Hematopoietic multipotent progenitor cell treated with erythropoietin and hydrocortisone succinate and interleukin-3 and kit ligand, for 4 days (in vitro differentiated cells): Measurements from ENCODE around the gene INHBC.
A peak's percentile ranks its signal among the peaks of the same experiment; 100 is the strongest.
"Not testable (repeated sequence)": the region's sequence is repeated elsewhere in the genome, so short reads cannot be mapped to it uniquely, and the experiment has no call there.

Source experiments
- DNase-seq: peaks from one replicate; pipeline ENCODE4 v3.0.0-alpha.2; 2015

The INHBC gene

GRCh38 chr12:57487597-57488401 lies 53.2 kb downstream of the INHBC start, which contains the start of gene MARS1:
MARS1 (plus strand) TSS chr12:57488068; CDS start chr12:57488091, 23 bp downstream.
- peak; percentile 99 for DNase-seq

- DNase-seq, result no peak
These were observed 54.0 kb downstream of the INHBC start for GRCh38 chr12:57488402-57489156.

- DNase-seq, result no peak
These were observed 54.6 kb downstream of the INHBC start for GRCh38 chr12:57489157-57489641.

DNA sequence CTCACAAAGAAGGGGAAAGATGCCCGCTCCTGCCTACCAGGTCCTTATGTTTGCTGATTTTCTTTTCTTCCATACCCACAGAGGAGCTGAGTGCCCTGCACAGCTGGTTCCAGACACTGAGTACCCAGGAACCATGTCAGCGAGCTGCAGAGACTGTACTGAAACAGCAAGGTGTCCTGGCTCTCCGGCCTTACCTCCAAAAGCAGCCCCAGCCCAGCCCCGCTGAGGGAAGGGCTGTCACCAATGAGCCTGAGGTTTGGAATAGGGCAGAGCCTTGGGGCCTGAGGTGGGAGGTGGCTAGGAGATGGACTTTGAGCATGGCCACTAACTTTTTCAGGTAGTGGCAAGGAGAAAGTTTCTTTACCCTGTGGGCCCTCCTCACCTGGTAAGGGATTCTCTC lies 55.5 kb downstream of the INHBC start:
- DNase-seq, result no peak

GRCh38 chr12:57491393-57492280 lies 57.1 kb downstream of the INHBC start:
- DNase-seq, result peak; percentile 76

- DNase-seq, result not testable (repeated sequence)
These were observed 60.6 kb downstream of the INHBC start for GRCh38 chr12:57495051-57495701.

GRCh38 chr12:57496822-57497221 lies 62.2 kb downstream of the INHBC start:
- no peak for DNase-seq

DNA sequence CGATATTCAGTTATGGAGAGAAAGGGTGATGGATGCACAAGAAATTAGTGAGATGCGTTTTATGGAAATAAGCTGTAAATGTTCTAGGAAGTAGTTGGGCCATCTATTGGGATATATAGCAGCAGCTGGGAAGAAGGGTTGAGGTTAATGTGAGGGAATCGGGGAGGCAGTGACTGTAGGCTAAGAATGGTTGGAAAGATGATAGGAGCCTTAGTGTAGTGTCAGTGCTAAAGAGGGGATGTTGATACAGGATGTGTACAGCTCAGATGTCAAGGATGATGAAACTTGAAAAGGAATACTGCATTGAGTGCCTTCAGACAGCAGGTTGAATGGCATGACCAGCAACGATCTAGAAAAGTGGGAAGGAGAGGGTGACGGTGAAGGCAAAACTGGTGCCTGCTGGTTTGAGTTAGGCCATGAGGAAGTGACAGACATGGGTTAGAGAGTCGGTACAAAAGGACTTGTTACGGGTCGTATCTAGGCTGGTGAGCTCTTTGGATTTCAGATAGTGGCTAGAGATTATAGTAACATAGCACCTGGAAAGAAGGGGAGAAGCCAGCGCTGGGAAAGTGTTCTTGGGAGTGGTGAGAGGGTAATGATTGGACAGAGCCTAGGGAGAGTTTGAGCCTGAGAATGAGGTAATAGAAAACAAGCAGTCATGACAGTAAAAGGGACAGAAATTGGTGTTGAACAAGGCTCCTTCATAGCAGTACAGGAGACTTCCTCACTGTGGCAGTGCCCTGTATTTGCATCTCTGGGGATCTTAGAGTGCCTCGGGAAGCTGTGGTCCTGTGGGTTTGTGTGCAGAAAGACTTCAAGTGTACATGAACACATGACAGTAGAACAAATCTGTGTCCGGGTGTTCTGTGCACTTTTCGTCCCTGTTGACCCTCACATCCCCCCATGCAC lies 62.9 kb downstream of the INHBC start:
- no peak for DNase-seq

- DNase-seq, result no peak
These were observed 63.5 kb downstream of the INHBC start for GRCh38 chr12:57498132-57498502.

- no peak for DNase-seq
These were observed 64.0 kb downstream of the INHBC start for GRCh38 chr12:57498571-57498970.

- no peak for DNase-seq
These were observed 65.6 kb downstream of the INHBC start for GRCh38 chr12:57500213-57500612.
